Cardiac fibroblast (primary cell): Measurements from ENCODE around the gene ACVR1C.

ENCODE experiments used
- DNase-seq, 2 donors: peaks; one replicate each; pipeline versions ENCODE4 v3.0.0 to v3.0.0-alpha.2; 2010; ENCODE audit warnings: low read depth in 2 of 2
- H3K4me3 ChIP-seq, 2 donors: replicated peaks in 1 of 2; 1 replicate in 1 of 2; 2 replicates in 1 of 2; pipeline ENCODE4 v1.5.1; 2011; ENCODE audit warnings: low read depth in 2 of 2, low read length in 2 of 2, mild to moderate bottlenecking in 2 of 2, moderate library complexity in 1 of 2
- CTCF ChIP-seq: IDR thresholded peaks from one replicate; pipeline ENCODE4 v1.5.1; 2011; ENCODE audit warnings: low read depth, mild to moderate bottlenecking, low read length, inconsistent platforms

ACVR1C gene

GRCh38 chr2:157657101-157657500 lies 28.4 kb upstream of the ACVR1C start:
- no peak for TF ChIP-seq CTCF

GRCh38 chr2:157644776-157645175 lies 16.1 kb upstream of the ACVR1C start:
- TF ChIP-seq CTCF = no peak
- H3K4me3 ChIP-seq = no peak overlapping the region
- no peak for DNase-seq

More at GRCh38 chr2:157657101-157657500, 28.4 kb upstream of the ACVR1C start:
- no peak overlapping the region for H3K4me3 ChIP-seq
- no peak for DNase-seq

- no peak for TF ChIP-seq CTCF
- DNase-seq = no peak
Observed at GRCh38 chr2:157631861-157632260, 3.2 kb upstream of the ACVR1C start.

GRCh38 chr2:157627594-157628476 lies 829 bp downstream of the ACVR1C start:
- H3K4me3 ChIP-seq = peak overlapping the region; percentile 34 to 39
- no peak for TF ChIP-seq CTCF
- DNase-seq = peak in 1 of 2 donors; percentile 5

More at GRCh38 chr2:157631861-157632260, 3.2 kb upstream of the ACVR1C start:
- H3K4me3 ChIP-seq = no peak overlapping the region

GRCh38 chr2:157625296-157625695 lies 3.4 kb downstream of the ACVR1C start:
- TF ChIP-seq CTCF = no peak
- H3K4me3 ChIP-seq = no peak overlapping the region
- DNase-seq = no peak

- no peak for TF ChIP-seq CTCF
- no peak overlapping the region for H3K4me3 ChIP-seq
- peak in 1 of 2 donors; percentile 38 for DNase-seq
Observed at GRCh38 chr2:157620956-157621355, 7.7 kb downstream of the ACVR1C start.

- no peak for TF ChIP-seq CTCF
- no peak overlapping the region for H3K4me3 ChIP-seq
- DNase-seq = no peak
Observed at GRCh38 chr2:157611726-157612125, 16.9 kb downstream of the ACVR1C start.
